GM23338 (cell line): ENCODE measurements around the gene GGT5. TPM values are rescaled to one million over a fixed set of nuclear protein-coding genes. Genes with fewer than 3 reads are reported as not detected.

Experiments used
- ATAC-seq: fragments of 200-7000 bp; cut with Tn5 transposase; 3 replicates; pipeline ENCODE4 v1.9.1; 2020
- DNase-seq: peaks from one replicate; pipeline ENCODE4 v3.0.0-alpha.2; 2015; ENCODE audit warnings: low spot score
- H2AFZ ChIP-seq: fragments of 200-600 bp; sonication (generic); 2 replicates; pipeline ENCODE4 v1.8.0; 2016; ENCODE audit warnings: antibody characterized with exemption, mild to moderate bottlenecking, moderate library complexity
- H3F3A ChIP-seq: fragments of 200-600 bp; sonication (generic); replicated peaks from 2 replicates; pipeline ENCODE4 v1.8.0; 2017; ENCODE audit warnings: antibody characterized with exemption, mixed run types, low read depth
- H3K27ac ChIP-seq: fragments of 200-600 bp; sonication (generic); 2 replicates; pipeline ENCODE4 v1.6.1; 2016; ENCODE audit warnings: low read depth
- H3K27me3 ChIP-seq: fragments of 200-600 bp; sonication (generic); 2 replicates; pipeline ENCODE4 v1.8.0; 2016; ENCODE audit warnings: mild to moderate bottlenecking, mixed run types, moderate library complexity; ENCODE audit not compliant: insufficient read depth
- H3K36me3 ChIP-seq: fragments of 200-600 bp; sonication (generic); 2 replicates; pipeline ENCODE4 v1.8.0; 2016; ENCODE audit warnings: mild to moderate bottlenecking; ENCODE audit not compliant: insufficient read depth
- H3K4me1 ChIP-seq: fragments of 200-600 bp; sonication (generic); 2 replicates; pipeline ENCODE4 v1.8.0; 2016; ENCODE audit warnings: mild to moderate bottlenecking, moderate library complexity; ENCODE audit not compliant: insufficient read depth
- H3K4me2 ChIP-seq: fragments of 200-600 bp; sonication (generic); 2 replicates; pipeline ENCODE4 v1.7.1; 2017; ENCODE audit warnings: mixed run types
- H3K4me3 ChIP-seq: fragments of 200-600 bp; sonication (generic); 2 replicates; pipeline ENCODE4 v1.6.1; 2016; ENCODE audit warnings: mixed run types
- H3K79me2 ChIP-seq: fragments of 200-600 bp; sonication (generic); replicated peaks from 2 replicates; pipeline ENCODE4 v1.8.0; 2017; ENCODE audit warnings: mild to moderate bottlenecking; ENCODE audit not compliant: insufficient read depth
- H3K9me2 ChIP-seq: fragments of 200-600 bp; sonication (generic); 2 replicates; pipeline ENCODE4 v1.8.0; 2017; ENCODE audit not compliant: insufficient read depth
- H4K20me1 ChIP-seq: fragments of 200-600 bp; sonication (generic); replicated peaks from 2 replicates; pipeline ENCODE4 v1.8.0; 2017; ENCODE audit warnings: mild to moderate bottlenecking; ENCODE audit not compliant: insufficient read depth
- H3K27ac Mint-ChIP-seq: 2 replicates; pipeline ENCODE4 v1.8.0; 2020; ENCODE audit warnings: inconsistent platforms, mild to moderate bottlenecking, moderate library complexity, mixed read lengths
- H3K27me3 Mint-ChIP-seq: 3 replicates; pipeline ENCODE4 v1.8.0; 2022; ENCODE audit warnings: low read depth, mild to moderate bottlenecking, moderate library complexity, mixed read lengths, inconsistent platforms; ENCODE audit not compliant: insufficient read depth, poor library complexity
- H3K36me3 Mint-ChIP-seq: 3 replicates; pipeline ENCODE4 v1.8.0; 2021; ENCODE audit warnings: low read depth, mild to moderate bottlenecking, inconsistent platforms, moderate library complexity, mixed read lengths
- H3K4me1 Mint-ChIP-seq: 3 replicates; pipeline ENCODE4 v1.8.0; 2020; ENCODE audit warnings: mild to moderate bottlenecking, inconsistent platforms, mixed read lengths
- H3K4me3 Mint-ChIP-seq: 3 replicates; pipeline ENCODE4 v1.8.0; 2021; ENCODE audit warnings: moderate library complexity, mild to moderate bottlenecking, inconsistent platforms, mixed read lengths
- H3K9me3 Mint-ChIP-seq: 3 replicates; pipeline ENCODE4 v1.8.0; 2020; ENCODE audit warnings: moderate library complexity, mild to moderate bottlenecking, inconsistent platforms, mixed read lengths
- CREB1 ChIP-seq: fragments of 250-450 bp; sonication (Bioruptor Pico); IDR thresholded peaks from 2 replicates; pipeline ENCODE4 v1.5.0; 2020; ENCODE audit warnings: low read depth, mild to moderate bottlenecking, moderate library complexity
- CTCF ChIP-seq, 2 experiments: fragments of 200-600 bp in 1 of 2; sonication (generic) in 1 of 2; conservative IDR thresholded peaks; 2 replicates each; pipeline versions ENCODE4 v1.5.1 to v1.6.1; 2016 to 2017; ENCODE audit warnings: antibody characterized with exemption in 2 of 2, low read depth in 2 of 2, mild to moderate bottlenecking in 2 of 2, moderate library complexity in 1 of 2
- EZH2 ChIP-seq: fragments of 200-600 bp; sonication (generic); IDR thresholded peaks from one replicate; pipeline ENCODE4 v1.8.0; 2017; ENCODE audit warnings: antibody characterized with exemption, mild to moderate bottlenecking, low read depth; ENCODE audit not compliant: unreplicated experiment
- EZH2phosphoT487 ChIP-seq: fragments of 200-600 bp; sonication (generic); IDR thresholded peaks from one replicate; pipeline ENCODE4 v1.8.1; 2018; ENCODE audit warnings: antibody characterized with exemption; ENCODE audit not compliant: unreplicated experiment
- JUNB ChIP-seq: IDR thresholded peaks from one replicate; pipeline ENCODE4 v1.6.1; 2016; ENCODE audit warnings: antibody characterized with exemption; ENCODE audit not compliant: unreplicated experiment
- NANOG ChIP-seq: IDR thresholded peaks from 2 replicates; pipeline ENCODE4 v1.6.1; 2016; ENCODE audit warnings: antibody characterized with exemption, borderline replicate concordance
- POLR2AphosphoS5 ChIP-seq: IDR thresholded peaks from 2 replicates; pipeline ENCODE4 v1.6.1; 2016; ENCODE audit warnings: antibody characterized with exemption, low read depth
- REST ChIP-seq: IDR thresholded peaks from one replicate; pipeline ENCODE4 v1.6.1; 2018; ENCODE audit warnings: antibody characterized with exemption; ENCODE audit not compliant: unreplicated experiment
- STAT1 ChIP-seq: IDR thresholded peaks from one replicate; pipeline ENCODE4 v1.6.1; 2016; ENCODE audit warnings: antibody characterized with exemption; ENCODE audit not compliant: unreplicated experiment
- ZNF114 ChIP-seq: fragments of 250-450 bp; sonication (Bioruptor Pico); IDR thresholded peaks from 2 replicates; pipeline ENCODE4 v1.5.0; 2020; ENCODE audit warnings: mild to moderate bottlenecking, moderate library complexity
- ZNF331 ChIP-seq: fragments of 250-450 bp; sonication (Bioruptor Pico); IDR thresholded peaks from 2 replicates; pipeline ENCODE4 v1.5.0; 2020; ENCODE audit warnings: low read depth, mild to moderate bottlenecking, moderate library complexity
- polyA plus RNA-seq: library from polyadenylated mRNA; unstranded; fragments of >200 nt; fragmentation: Nextera tagmentation; extraction: Ambion mirVana; gene quantifications from 2 replicates; pipeline ENCODE4 v1.2.1, GENCODE V29; 2016
- total RNA-seq: library from RNA; depleted of rRNA; stranded (reverse); fragments of >200 nt; shearing (Covaris generic); gene quantifications from 2 replicates; pipeline ENCODE4 v1.2.3, GENCODE V29; 2014
- TF ChIP-seq, protein P1 (sequence below): IDR thresholded peaks from 2 replicates; pipeline ENCODE4 v1.6.1; 2016; ENCODE audit warnings: antibody characterized with exemption
- TF ChIP-seq, protein P2 (sequence below): fragments of 250-450 bp; sonication (Bioruptor Pico); IDR thresholded peaks from 2 replicates; pipeline ENCODE4 v1.5.0; 2020; ENCODE audit warnings: mild to moderate bottlenecking, moderate library complexity

Gene GGT5
- total and polyA plus RNA-seq, 2 experiments from 2014 or later, result not detected

GRCh38 chr22:24170188-24170587, 74.7 kb downstream of the GGT5 start:
- Mint-ChIP-seq H3K4me1 (0 out of 3 replicates have a peak, but pooled peaks cover 3% of the 10 kb centered on the region), H3K4me3 (no peak overlapping the region), H3K27me3 (peaks cover 7% of the 10 kb centered on the region), H3K9me3 (no peaks in the 10 kb centered on the region), H3K27ac (no peak overlapping the region), H3K36me3 (peaks cover 8% of the 10 kb centered on the region)
- ATAC-seq (no peak), DNase-seq (no peak)
- no peaks in the 10 kb centered on the region for H3K27me3 ChIP-seq
- H3F3A ChIP-seq, result no peaks in the 10 kb centered on the region
- no peak overlapping the region for H2AFZ ChIP-seq
- 0 out of 2 replicates have a peak, but pooled peaks cover 3% of the 10 kb centered on the region for H3K36me3 ChIP-seq
- H3K9me2 ChIP-seq, result no peaks in the 10 kb centered on the region
- H3K79me2 ChIP-seq, result no peaks in the 10 kb centered on the region
- no peak overlapping the region for H3K4me2 ChIP-seq
- TF ChIP-seq, protein P1, sequence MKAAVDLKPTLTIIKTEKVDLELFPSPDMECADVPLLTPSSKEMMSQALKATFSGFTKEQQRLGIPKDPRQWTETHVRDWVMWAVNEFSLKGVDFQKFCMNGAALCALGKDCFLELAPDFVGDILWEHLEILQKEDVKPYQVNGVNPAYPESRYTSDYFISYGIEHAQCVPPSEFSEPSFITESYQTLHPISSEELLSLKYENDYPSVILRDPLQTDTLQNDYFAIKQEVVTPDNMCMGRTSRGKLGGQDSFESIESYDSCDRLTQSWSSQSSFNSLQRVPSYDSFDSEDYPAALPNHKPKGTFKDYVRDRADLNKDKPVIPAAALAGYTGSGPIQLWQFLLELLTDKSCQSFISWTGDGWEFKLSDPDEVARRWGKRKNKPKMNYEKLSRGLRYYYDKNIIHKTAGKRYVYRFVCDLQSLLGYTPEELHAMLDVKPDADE, result no peak
- TF ChIP-seq NANOG, result no peak
- TF ChIP-seq ZNF114 (CRISPR knock-in tag), result no peak
- no peak for TF ChIP-seq CTCF (conservative IDR thresholded peaks at IDR 0.05; ENCODE audit: low read depth in 2 of 2)
- TF ChIP-seq, protein P2, sequence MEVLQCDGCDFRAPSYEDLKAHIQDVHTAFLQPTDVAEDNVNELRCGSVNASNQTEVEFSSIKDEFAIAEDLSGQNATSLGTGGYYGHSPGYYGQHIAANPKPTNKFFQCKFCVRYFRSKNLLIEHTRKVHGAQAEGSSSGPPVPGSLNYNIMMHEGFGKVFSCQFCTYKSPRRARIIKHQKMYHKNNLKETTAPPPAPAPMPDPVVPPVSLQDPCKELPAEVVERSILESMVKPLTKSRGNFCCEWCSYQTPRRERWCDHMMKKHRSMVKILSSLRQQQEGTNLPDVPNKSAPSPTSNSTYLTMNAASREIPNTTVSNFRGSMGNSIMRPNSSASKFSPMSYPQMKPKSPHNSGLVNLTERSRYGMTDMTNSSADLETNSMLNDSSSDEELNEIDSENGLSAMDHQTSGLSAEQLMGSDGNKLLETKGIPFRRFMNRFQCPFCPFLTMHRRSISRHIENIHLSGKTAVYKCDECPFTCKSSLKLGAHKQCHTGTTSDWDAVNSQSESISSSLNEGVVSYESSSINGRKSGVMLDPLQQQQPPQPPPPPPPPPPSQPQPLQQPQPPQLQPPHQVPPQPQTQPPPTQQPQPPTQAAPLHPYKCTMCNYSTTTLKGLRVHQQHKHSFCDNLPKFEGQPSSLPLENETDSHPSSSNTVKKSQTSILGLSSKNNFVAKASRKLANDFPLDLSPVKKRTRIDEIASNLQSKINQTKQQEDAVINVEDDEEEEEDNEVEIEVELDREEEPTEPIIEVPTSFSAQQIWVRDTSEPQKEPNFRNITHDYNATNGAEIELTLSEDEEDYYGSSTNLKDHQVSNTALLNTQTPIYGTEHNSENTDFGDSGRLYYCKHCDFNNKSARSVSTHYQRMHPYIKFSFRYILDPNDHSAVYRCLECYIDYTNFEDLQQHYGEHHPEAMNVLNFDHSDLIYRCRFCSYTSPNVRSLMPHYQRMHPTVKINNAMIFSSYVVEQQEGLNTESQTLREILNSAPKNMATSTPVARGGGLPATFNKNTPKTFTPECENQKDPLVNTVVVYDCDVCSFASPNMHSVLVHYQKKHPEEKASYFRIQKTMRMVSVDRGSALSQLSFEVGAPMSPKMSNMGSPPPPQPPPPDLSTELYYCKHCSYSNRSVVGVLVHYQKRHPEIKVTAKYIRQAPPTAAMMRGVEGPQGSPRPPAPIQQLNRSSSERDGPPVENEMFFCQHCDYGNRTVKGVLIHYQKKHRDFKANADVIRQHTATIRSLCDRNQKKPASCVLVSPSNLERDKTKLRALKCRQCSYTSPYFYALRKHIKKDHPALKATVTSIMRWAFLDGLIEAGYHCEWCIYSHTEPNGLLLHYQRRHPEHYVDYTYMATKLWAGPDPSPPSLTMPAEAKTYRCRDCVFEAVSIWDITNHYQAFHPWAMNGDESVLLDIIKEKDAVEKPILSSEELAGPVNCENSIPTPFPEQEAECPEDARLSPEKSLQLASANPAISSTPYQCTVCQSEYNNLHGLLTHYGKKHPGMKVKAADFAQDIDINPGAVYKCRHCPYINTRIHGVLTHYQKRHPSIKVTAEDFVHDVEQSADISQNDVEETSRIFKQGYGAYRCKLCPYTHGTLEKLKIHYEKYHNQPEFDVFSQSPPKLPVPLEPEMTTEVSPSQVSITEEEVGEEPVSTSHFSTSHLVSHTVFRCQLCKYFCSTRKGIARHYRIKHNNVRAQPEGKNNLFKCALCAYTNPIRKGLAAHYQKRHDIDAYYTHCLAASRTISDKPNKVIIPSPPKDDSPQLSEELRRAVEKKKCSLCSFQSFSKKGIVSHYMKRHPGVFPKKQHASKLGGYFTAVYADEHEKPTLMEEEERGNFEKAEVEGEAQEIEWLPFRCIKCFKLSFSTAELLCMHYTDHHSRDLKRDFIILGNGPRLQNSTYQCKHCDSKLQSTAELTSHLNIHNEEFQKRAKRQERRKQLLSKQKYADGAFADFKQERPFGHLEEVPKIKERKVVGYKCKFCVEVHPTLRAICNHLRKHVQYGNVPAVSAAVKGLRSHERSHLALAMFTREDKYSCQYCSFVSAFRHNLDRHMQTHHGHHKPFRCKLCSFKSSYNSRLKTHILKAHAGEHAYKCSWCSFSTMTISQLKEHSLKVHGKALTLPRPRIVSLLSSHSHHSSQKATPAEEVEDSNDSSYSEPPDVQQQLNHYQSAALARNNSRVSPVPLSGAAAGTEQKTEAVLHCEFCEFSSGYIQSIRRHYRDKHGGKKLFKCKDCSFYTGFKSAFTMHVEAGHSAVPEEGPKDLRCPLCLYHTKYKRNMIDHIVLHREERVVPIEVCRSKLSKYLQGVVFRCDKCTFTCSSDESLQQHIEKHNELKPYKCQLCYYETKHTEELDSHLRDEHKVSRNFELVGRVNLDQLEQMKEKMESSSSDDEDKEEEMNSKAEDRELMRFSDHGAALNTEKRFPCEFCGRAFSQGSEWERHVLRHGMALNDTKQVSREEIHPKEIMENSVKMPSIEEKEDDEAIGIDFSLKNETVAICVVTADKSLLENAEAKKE (CRISPR knock-in tag), result no peak
- no peak for TF ChIP-seq EZH2
- TF ChIP-seq JUNB, result no peak
- TF ChIP-seq CREB1 (CRISPR knock-in tag), result no peak
- no peak for TF ChIP-seq REST
- no peak for TF ChIP-seq EZH2phosphoT487
- no peak for TF ChIP-seq POLR2AphosphoS5
- no peak for TF ChIP-seq ZNF331 (CRISPR knock-in tag)
- no peak for TF ChIP-seq STAT1
- no peaks in the 10 kb centered on the region for H4K20me1 ChIP-seq
- no peak overlapping the region for H3K4me3 ChIP-seq
- no peaks in the 10 kb centered on the region for H3K4me1 ChIP-seq
- H3K27ac ChIP-seq, result no peak overlapping the region
